PFSK-1 (cell line): ENCODE results near the gene CCDC85C.

Experiments used
- POLR2AphosphoS5 ChIP-seq: IDR thresholded peaks from 2 replicates; pipeline ENCODE4 v1.6.1; 2012; ENCODE audit warnings: low read depth, mild to moderate bottlenecking, control low read depth, low read length, moderate library complexity
- REST ChIP-seq, 2 experiments: IDR thresholded peaks; 2 replicates each; pipeline versions ENCODE4 v1.6.1 to v1.8.0; 2011 to 2012; ENCODE audit warnings: low read depth in 2 of 2, low read length in 2 of 2, control low read depth in 1 of 2, inconsistent platforms in 1 of 2, mild to moderate bottlenecking in 1 of 2, moderate library complexity in 1 of 2; ENCODE audit not compliant: insufficient read depth in 1 of 2
- SIN3A ChIP-seq: IDR thresholded peaks from 2 replicates; pipeline ENCODE4 v1.6.1; 2012; ENCODE audit warnings: mild to moderate bottlenecking, low read length, moderate library complexity, borderline replicate concordance; ENCODE audit not compliant: insufficient read depth
- TAF1 ChIP-seq: IDR thresholded peaks from 2 replicates; pipeline ENCODE4 v1.6.1; 2012; ENCODE audit warnings: low read length, control low read depth, borderline replicate concordance; ENCODE audit not compliant: insufficient read depth

- TF ChIP-seq POLR2AphosphoS5 (no peak), REST (IDR thresholded peaks at IDR 0.05; ENCODE audit: insufficient read depth in 1 of 2, low read depth in 2 of 2, low read length in 2 of 2) (no peak), SIN3A (no peak), TAF1 (no peak)
Measured at GRCh38 chr14:99535448-99535847, 68.6 kb downstream of the CCDC85C start.
